ENCODE measurements around the gene RAD21L1.

Gene RAD21L1

DNA sequence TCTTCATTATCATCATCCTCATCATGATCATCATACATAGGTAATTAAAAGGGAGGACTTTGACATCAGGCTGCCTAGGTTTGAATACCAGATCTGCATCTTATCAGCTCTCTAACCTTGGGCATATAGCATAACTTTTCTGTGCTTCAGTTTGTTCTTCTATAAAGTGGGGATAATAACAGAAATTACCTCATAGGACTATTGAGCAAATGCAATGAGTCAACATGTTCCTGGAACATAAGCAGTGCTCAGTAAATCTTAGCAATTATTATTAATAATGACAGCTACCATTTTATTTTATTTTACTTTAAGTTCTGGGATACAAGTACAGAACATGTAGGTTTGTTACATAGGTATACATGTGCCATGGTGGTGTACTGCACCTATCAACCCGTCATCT lies 15.3 kb upstream of the RAD21L1 start:
- no peak for TF ChIP-seq ISL1 (CRISPR knock-in tag; IDR thresholded peaks at IDR 0.05)
- no peak for TF ChIP-seq ZNF70 (CRISPR knock-in tag; IDR thresholded peaks at IDR 0.05)
- no peak for TF ChIP-seq BACH2 (CRISPR knock-in tag; IDR thresholded peaks at IDR 0.05; ENCODE audit: borderline replicate concordance)
- TF ChIP-seq, protein P1, sequence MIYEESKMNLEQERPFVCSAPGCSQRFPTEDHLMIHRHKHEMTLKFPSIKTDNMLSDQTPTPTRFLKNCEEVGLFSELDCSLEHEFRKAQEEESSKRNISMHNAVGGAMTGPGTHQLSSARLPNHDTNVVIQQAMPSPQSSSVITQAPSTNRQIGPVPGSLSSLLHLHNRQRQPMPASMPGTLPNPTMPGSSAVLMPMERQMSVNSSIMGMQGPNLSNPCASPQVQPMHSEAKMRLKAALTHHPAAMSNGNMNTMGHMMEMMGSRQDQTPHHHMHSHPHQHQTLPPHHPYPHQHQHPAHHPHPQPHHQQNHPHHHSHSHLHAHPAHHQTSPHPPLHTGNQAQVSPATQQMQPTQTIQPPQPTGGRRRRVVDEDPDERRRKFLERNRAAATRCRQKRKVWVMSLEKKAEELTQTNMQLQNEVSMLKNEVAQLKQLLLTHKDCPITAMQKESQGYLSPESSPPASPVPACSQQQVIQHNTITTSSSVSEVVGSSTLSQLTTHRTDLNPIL (CRISPR knock-in tag; IDR thresholded peaks at IDR 0.05; ENCODE audit: low read depth), result no peak
- TF ChIP-seq ZFP3 (CRISPR knock-in tag; IDR thresholded peaks at IDR 0.05), result no peak
- no peak for TF ChIP-seq TCF4 (CRISPR knock-in tag; IDR thresholded peaks at IDR 0.05; ENCODE audit: borderline replicate concordance)
- TF ChIP-seq, protein P2, sequence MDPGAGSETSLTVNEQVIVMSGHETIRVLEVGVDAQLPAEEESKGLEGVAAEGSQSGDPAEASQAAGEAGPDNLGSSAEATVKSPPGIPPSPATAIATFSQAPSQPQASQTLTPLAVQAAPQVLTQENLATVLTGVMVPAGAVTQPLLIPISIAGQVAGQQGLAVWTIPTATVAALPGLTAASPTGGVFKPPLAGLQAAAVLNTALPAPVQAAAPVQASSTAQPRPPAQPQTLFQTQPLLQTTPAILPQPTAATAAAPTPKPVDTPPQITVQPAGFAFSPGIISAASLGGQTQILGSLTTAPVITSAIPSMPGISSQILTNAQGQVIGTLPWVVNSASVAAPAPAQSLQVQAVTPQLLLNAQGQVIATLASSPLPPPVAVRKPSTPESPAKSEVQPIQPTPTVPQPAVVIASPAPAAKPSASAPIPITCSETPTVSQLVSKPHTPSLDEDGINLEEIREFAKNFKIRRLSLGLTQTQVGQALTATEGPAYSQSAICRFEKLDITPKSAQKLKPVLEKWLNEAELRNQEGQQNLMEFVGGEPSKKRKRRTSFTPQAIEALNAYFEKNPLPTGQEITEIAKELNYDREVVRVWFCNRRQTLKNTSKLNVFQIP (CRISPR knock-in tag; IDR thresholded peaks at IDR 0.05; ENCODE audit: borderline replicate concordance, low read depth), result no peak
- no peak for TF ChIP-seq ARNTL (CRISPR knock-in tag; IDR thresholded peaks at IDR 0.05; ENCODE audit: borderline replicate concordance, low read depth)
- no peak for TF ChIP-seq ZNF8 (CRISPR knock-in tag; IDR thresholded peaks at IDR 0.05)
- TF ChIP-seq ZFP30 (CRISPR knock-in tag; IDR thresholded peaks at IDR 0.05), result no peak
- TF ChIP-seq CSRNP3 (CRISPR knock-in tag; IDR thresholded peaks at IDR 0.05), result no peak
- ATAC-seq, result no peak

DNA sequence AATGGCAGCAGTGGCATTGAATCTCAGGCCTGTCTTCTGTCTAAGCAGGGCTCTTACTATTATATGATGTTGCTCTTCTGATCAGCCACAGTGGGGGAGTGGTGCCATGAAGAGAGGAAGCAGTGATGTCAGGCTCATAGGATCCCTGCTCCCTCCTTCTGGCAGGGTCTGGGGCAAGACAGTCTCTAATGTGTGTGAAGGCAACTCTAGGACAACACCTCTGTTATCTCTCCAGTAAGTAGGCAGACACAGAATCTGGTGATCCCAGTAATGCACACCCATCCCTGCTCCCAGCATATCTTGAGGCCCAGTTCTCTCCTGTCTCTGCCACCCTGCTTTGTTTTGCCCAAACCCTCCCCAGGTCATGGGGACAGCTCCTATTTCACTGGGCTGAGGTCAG lies 13.8 kb upstream of the RAD21L1 start:
- ATAC-seq, result no peak

More for the DNA sequence above, 13.8 kb upstream of the RAD21L1 start:
- TF ChIP-seq, protein P2 (CRISPR knock-in tag; IDR thresholded peaks at IDR 0.05; ENCODE audit: borderline replicate concordance, low read depth), result no peak
- TF ChIP-seq RARB (CRISPR knock-in tag; IDR thresholded peaks at IDR 0.05) (no peak), ZNF70 (CRISPR knock-in tag; IDR thresholded peaks at IDR 0.05) (no peak), ZC3H10 (CRISPR knock-in tag; IDR thresholded peaks at IDR 0.05) (no peak), ESRRG (CRISPR knock-in tag; IDR thresholded peaks at IDR 0.05) (no peak), ISL1 (CRISPR knock-in tag; IDR thresholded peaks at IDR 0.05) (no peak), ZFP30 (CRISPR knock-in tag; IDR thresholded peaks at IDR 0.05) (no peak), BACH2 (CRISPR knock-in tag; IDR thresholded peaks at IDR 0.05; ENCODE audit: borderline replicate concordance) (no peak), TSHZ2 (CRISPR knock-in tag; IDR thresholded peaks at IDR 0.05) (no peak), TOX (CRISPR knock-in tag; IDR thresholded peaks at IDR 0.05; ENCODE audit: borderline replicate concordance) (no peak), ZNF8 (CRISPR knock-in tag; IDR thresholded peaks at IDR 0.05) (no peak), OSR1 (CRISPR knock-in tag; IDR thresholded peaks at IDR 0.05) (no peak), ARNTL (CRISPR knock-in tag; IDR thresholded peaks at IDR 0.05; ENCODE audit: borderline replicate concordance, low read depth) (no peak), ZNF565 (CRISPR knock-in tag; conservative IDR thresholded peaks at IDR 0.05; ENCODE audit: low read depth) (no peak), CSRNP3 (CRISPR knock-in tag; IDR thresholded peaks at IDR 0.05) (no peak), TCF4 (CRISPR knock-in tag; IDR thresholded peaks at IDR 0.05; ENCODE audit: borderline replicate concordance) (no peak), SNAI2 (CRISPR knock-in tag; IDR thresholded peaks at IDR 0.05) (no peak), PPARA (CRISPR knock-in tag; IDR thresholded peaks at IDR 0.05; ENCODE audit: borderline replicate concordance) (no peak), GLIS3 (CRISPR knock-in tag; IDR thresholded peaks at IDR 0.05) (no peak)
- TF ChIP-seq, protein P3, sequence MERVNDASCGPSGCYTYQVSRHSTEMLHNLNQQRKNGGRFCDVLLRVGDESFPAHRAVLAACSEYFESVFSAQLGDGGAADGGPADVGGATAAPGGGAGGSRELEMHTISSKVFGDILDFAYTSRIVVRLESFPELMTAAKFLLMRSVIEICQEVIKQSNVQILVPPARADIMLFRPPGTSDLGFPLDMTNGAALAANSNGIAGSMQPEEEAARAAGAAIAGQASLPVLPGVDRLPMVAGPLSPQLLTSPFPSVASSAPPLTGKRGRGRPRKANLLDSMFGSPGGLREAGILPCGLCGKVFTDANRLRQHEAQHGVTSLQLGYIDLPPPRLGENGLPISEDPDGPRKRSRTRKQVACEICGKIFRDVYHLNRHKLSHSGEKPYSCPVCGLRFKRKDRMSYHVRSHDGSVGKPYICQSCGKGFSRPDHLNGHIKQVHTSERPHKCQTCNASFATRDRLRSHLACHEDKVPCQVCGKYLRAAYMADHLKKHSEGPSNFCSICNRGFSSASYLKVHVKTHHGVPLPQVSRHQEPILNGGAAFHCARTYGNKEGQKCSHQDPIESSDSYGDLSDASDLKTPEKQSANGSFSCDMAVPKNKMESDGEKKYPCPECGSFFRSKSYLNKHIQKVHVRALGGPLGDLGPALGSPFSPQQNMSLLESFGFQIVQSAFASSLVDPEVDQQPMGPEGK (CRISPR knock-in tag; IDR thresholded peaks at IDR 0.05; ENCODE audit: borderline replicate concordance), result no peak

All from SK-N-SH treated with all-trans-retinoic acid at 6 μM for 48 hours (cell line).